Measurements from ENCODE around the gene PBXIP1. TPM values are rescaled to one million over a fixed set of nuclear protein-coding genes. Genes with fewer than 3 reads are reported as not detected.

The PBXIP1 gene
- total and polyA plus RNA-seq, 4 donors: 3.8 to 42.8 (median 20.5) TPM

DNA sequence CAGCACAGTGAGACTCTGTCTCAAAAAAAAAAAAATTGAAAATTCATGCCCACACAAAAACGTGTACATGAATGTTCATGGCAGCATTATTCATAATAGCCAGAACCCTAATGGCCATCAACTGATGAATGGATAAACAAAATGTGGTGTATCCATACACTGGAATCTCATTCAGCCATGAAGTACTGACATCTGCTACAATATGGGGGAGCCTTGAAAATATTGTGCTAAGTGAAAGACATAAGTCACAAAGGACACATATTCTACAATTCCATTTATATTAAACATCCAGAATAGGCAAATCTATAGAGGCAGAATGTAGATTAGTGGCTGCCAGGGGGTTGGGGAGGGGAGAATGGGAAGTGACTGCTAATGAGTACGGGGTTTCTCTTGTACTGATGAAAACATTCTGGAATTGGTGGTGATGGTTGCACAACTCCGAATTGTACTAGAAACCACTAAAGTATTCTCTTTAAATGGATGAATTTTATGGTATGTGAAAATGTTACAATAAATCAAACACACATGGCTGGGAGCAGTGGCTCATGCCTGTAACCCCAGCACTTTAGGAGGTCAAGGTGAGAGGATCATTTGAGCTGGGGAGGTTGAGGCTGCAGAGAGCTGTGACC lies 52.8 kb downstream of the PBXIP1 start:
- DNase-seq (ENCODE audit: low spot score): no peak
- TF ChIP-seq RXRA (IDR thresholded peaks at IDR 0.05) (no peak), JUND (IDR thresholded peaks at IDR 0.05) (no peak), NR2F2 (IDR thresholded peaks at IDR 0.05) (no peak), YY1 (IDR thresholded peaks at IDR 0.05) (no peak), TAF1 (conservative IDR thresholded peaks at IDR 0.05) (no peak), SP1 (IDR thresholded peaks at IDR 0.05) (no peak), GABPA (IDR thresholded peaks at IDR 0.05 in 1 of 2, conservative IDR thresholded peaks at IDR 0.05 in 1 of 2) (no peak), FOXA2 (IDR thresholded peaks at IDR 0.05) (no peak), HNF4G (IDR thresholded peaks at IDR 0.05) (no peak), MAX (IDR thresholded peaks at IDR 0.05) (no peak), HNF4A (conservative IDR thresholded peaks at IDR 0.05) (no peak), FOXA1 (IDR thresholded peaks at IDR 0.05) (no peak), EGR1 (IDR thresholded peaks at IDR 0.05; ENCODE audit: low read depth in 2 of 2) (no peak), RAD21 (IDR thresholded peaks at IDR 0.05) (no peak)
- TF ChIP-seq, protein P1, sequence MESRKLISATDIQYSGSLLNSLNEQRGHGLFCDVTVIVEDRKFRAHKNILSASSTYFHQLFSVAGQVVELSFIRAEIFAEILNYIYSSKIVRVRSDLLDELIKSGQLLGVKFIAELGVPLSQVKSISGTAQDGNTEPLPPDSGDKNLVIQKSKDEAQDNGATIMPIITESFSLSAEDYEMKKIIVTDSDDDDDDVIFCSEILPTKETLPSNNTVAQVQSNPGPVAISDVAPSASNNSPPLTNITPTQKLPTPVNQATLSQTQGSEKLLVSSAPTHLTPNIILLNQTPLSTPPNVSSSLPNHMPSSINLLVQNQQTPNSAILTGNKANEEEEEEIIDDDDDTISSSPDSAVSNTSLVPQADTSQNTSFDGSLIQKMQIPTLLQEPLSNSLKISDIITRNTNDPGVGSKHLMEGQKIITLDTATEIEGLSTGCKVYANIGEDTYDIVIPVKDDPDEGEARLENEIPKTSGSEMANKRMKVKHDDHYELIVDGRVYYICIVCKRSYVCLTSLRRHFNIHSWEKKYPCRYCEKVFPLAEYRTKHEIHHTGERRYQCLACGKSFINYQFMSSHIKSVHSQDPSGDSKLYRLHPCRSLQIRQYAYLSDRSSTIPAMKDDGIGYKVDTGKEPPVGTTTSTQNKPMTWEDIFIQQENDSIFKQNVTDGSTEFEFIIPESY (IDR thresholded peaks at IDR 0.05): no peak
- TF ChIP-seq, protein P2, sequence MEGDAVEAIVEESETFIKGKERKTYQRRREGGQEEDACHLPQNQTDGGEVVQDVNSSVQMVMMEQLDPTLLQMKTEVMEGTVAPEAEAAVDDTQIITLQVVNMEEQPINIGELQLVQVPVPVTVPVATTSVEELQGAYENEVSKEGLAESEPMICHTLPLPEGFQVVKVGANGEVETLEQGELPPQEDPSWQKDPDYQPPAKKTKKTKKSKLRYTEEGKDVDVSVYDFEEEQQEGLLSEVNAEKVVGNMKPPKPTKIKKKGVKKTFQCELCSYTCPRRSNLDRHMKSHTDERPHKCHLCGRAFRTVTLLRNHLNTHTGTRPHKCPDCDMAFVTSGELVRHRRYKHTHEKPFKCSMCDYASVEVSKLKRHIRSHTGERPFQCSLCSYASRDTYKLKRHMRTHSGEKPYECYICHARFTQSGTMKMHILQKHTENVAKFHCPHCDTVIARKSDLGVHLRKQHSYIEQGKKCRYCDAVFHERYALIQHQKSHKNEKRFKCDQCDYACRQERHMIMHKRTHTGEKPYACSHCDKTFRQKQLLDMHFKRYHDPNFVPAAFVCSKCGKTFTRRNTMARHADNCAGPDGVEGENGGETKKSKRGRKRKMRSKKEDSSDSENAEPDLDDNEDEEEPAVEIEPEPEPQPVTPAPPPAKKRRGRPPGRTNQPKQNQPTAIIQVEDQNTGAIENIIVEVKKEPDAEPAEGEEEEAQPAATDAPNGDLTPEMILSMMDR (IDR thresholded peaks at IDR 0.05; ENCODE audit: low read depth, low read length, missing input control): no peak
- TF ChIP-seq, protein P3, sequence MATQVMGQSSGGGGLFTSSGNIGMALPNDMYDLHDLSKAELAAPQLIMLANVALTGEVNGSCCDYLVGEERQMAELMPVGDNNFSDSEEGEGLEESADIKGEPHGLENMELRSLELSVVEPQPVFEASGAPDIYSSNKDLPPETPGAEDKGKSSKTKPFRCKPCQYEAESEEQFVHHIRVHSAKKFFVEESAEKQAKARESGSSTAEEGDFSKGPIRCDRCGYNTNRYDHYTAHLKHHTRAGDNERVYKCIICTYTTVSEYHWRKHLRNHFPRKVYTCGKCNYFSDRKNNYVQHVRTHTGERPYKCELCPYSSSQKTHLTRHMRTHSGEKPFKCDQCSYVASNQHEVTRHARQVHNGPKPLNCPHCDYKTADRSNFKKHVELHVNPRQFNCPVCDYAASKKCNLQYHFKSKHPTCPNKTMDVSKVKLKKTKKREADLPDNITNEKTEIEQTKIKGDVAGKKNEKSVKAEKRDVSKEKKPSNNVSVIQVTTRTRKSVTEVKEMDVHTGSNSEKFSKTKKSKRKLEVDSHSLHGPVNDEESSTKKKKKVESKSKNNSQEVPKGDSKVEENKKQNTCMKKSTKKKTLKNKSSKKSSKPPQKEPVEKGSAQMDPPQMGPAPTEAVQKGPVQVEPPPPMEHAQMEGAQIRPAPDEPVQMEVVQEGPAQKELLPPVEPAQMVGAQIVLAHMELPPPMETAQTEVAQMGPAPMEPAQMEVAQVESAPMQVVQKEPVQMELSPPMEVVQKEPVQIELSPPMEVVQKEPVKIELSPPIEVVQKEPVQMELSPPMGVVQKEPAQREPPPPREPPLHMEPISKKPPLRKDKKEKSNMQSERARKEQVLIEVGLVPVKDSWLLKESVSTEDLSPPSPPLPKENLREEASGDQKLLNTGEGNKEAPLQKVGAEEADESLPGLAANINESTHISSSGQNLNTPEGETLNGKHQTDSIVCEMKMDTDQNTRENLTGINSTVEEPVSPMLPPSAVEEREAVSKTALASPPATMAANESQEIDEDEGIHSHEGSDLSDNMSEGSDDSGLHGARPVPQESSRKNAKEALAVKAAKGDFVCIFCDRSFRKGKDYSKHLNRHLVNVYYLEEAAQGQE (IDR thresholded peaks at IDR 0.05): no peak
- TF ChIP-seq, protein P4, sequence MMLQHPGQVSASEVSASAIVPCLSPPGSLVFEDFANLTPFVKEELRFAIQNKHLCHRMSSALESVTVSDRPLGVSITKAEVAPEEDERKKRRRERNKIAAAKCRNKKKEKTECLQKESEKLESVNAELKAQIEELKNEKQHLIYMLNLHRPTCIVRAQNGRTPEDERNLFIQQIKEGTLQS (IDR thresholded peaks at IDR 0.05): no peak
- 84% methylated on average over 3 of the region's 3 CpGs for WGBS

More for the DNA sequence above, 52.8 kb downstream of the PBXIP1 start:
- Histone ChIP-seq H3K27ac (ENCODE audit: low read depth in 1 of 2, low read length in 2 of 2) (no peak overlapping the region), H3K4me1 (ENCODE audit: control insufficient read depth in 4 of 4, insufficient read depth in 4 of 4, low read length in 3 of 4) (no peaks in the 10 kb centered on the region), H3K4me3 (ENCODE audit: low read depth in 1 of 3, low read length in 3 of 3) (no peak overlapping the region), H3K9me3 (ENCODE audit: control insufficient read depth in 4 of 4, low read length in 3 of 4) (no peaks in the 10 kb centered on the region), H3K9ac (ENCODE audit: low read depth in 1 of 2, low read length in 2 of 2) (no peak overlapping the region), H3K36me3 (ENCODE audit: control insufficient read depth in 4 of 4, insufficient read depth in 3 of 4, low read depth in 1 of 4, low read length in 3 of 4) (no peaks in the 10 kb centered on the region), H3K27me3 (ENCODE audit: control insufficient read depth in 4 of 4, insufficient read depth in 4 of 4, low read length in 3 of 4) (no peaks in the 10 kb centered on the region)

Measured in liver (tissue), 9 donors.